ENCODE measurements around the gene GNB1. TPM values are rescaled to one million over a fixed set of nuclear protein-coding genes. Genes with fewer than 3 reads are reported as not detected.

Gene GNB1
- total RNA-seq, 1 donor from 2014 or later: 328 TPM

GRCh38 chr1:1881727-1882126 is 9.2 kb downstream of the GNB1 start:
- H3K27ac ChIP-seq: no peak overlapping the region
- ATAC-seq (peak; percentile 21), DNase-seq (no peak)
- peaks cover 4% of the 10 kb centered on the region for H3K36me3 ChIP-seq
- H3K27me3 ChIP-seq: no peaks in the 10 kb centered on the region
- H3K9me3 ChIP-seq: no peaks in the 10 kb centered on the region
- H3K4me3 ChIP-seq: no peak overlapping the region
- TF ChIP-seq CTCF (IDR thresholded peaks at IDR 0.05): no peak
- peaks cover 68% of the 10 kb centered on the region for H3K4me1 ChIP-seq
- intact Hi-C loops (cut with DNase I): no loop called here

- Histone ChIP-seq H3K9me3 (no peaks in the 10 kb centered on the region), H3K4me1 (peaks cover 66% of the 10 kb centered on the region), H3K4me3 (no peak overlapping the region), H3K27me3 (no peaks in the 10 kb centered on the region), H3K27ac (no peak overlapping the region), H3K36me3 (peaks cover 4% of the 10 kb centered on the region)
- intact Hi-C loops (cut with DNase I): no loop called here
- no peak for ATAC-seq
- no peak for DNase-seq
- TF ChIP-seq CTCF (IDR thresholded peaks at IDR 0.05): no peak
Observed at GRCh38 chr1:1880617-1881312, 10.1 kb downstream of the GNB1 start.

GRCh38 chr1:1879942-1880341 is 10.9 kb downstream of the GNB1 start:
- H3K36me3 ChIP-seq: peaks cover 4% of the 10 kb centered on the region
- no peak overlapping the region for H3K4me3 ChIP-seq
- ATAC-seq (no peak), DNase-seq (no peak)
- no peaks in the 10 kb centered on the region for H3K27me3 ChIP-seq
- TF ChIP-seq CTCF (IDR thresholded peaks at IDR 0.05): no peak
- intact Hi-C loops (cut with DNase I): no loop called here
- peaks cover 66% of the 10 kb centered on the region for H3K4me1 ChIP-seq
- no peak overlapping the region for H3K27ac ChIP-seq
- no peaks in the 10 kb centered on the region for H3K9me3 ChIP-seq

- no peak for DNase-seq
- Histone ChIP-seq H3K4me1 (peaks cover 71% of the 10 kb centered on the region), H3K27me3 (no peaks in the 10 kb centered on the region), H3K36me3 (peaks cover 15% of the 10 kb centered on the region), H3K4me3 (no peak overlapping the region), H3K27ac (no peak overlapping the region), H3K9me3 (no peaks in the 10 kb centered on the region)
- intact Hi-C loops (cut with DNase I): no loop called here
- ATAC-seq: no peak
- no peak for TF ChIP-seq CTCF (IDR thresholded peaks at IDR 0.05)
Observed at GRCh38 chr1:1877865-1878436, 12.9 kb downstream of the GNB1 start.

GRCh38 chr1:1876335-1876930 is 14.5 kb downstream of the GNB1 start:
- H3K27me3 ChIP-seq: no peaks in the 10 kb centered on the region
- H3K36me3 ChIP-seq: peaks cover 15% of the 10 kb centered on the region
- no peak overlapping the region for H3K27ac ChIP-seq
- no peak overlapping the region for H3K4me3 ChIP-seq
- peaks cover 68% of the 10 kb centered on the region for H3K4me1 ChIP-seq
- TF ChIP-seq CTCF (IDR thresholded peaks at IDR 0.05): no peak
- DNase-seq: no peak
- ATAC-seq: no peak
- intact Hi-C loops (cut with DNase I): no loop called here
- no peaks in the 10 kb centered on the region for H3K9me3 ChIP-seq
